ENCODE measurements around the gene NOL6. TPM values are rescaled to one million over a fixed set of nuclear protein-coding genes. Genes with fewer than 3 reads are reported as not detected.

NOL6 gene
- total and polyA plus RNA-seq, 9 of the 15 experiments (the other 6 are each of a cell fraction or from before 2014, with no cell fraction given): 7.7 to 58.9 (median 27.0) TPM

DNA sequence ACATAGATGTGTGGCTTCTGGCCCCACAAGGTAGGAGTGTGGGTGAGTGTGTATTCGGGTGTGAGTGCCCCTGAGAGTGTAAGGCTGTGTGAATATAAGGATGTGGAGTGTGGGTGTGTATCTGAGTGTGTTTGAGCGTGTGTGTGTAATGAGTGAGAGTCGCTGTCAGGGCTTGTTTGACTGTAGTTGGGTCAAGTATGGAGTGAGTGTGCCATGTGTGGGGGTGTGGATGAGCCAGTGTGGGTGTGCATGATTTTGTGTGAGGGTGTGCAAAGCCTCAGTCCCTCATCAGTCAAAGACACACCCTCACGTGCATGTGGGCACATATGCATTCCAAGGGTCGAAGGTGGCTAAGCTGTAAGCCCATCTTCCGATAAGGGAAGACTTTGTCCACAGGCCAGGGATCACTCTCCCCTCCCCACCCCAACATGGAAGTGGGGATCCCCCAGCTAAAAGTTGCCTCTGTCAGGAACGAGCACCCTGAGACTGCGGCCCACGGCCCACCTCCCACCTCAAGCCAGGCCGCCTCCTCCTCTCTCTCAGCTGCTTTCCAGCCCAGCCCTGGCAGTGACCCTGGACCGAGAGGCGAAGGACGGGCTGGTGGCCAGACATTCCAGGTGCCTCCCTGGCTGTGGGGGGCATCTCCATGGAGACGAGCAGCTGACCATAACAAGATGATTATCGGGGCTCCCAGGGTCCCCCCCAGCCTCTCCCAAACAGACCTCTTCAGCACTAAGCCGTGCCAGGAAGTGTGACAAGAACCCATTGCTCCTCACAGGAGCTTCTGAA, 39.2 kb downstream of the NOL6 start:
- in situ Hi-C loops (cut with MboI): no loop called here
- no peak for DNase-seq (ENCODE audit: extremely low read depth in 1 of 4, low spot score in 3 of 4)
- CTCF ChIA-PET (ENCODE audit: low intra/inter-chr PET ratio): no interaction called here

More for the DNA sequence above, 39.2 kb downstream of the NOL6 start:
- Histone ChIP-seq H3K27me3 (ENCODE audit: control insufficient read depth in 2 of 2, insufficient read depth in 2 of 2, low read length in 2 of 2) (no peaks in the 10 kb centered on the region), H4K20me1 (replicated peaks; ENCODE audit: control insufficient read depth, insufficient read depth, low read length) (no peaks in the 10 kb centered on the region), H3K79me2 (ENCODE audit: control insufficient read depth, insufficient read depth, low read length) (no peaks in the 10 kb centered on the region), H3K36me3 (ENCODE audit: control insufficient read depth, insufficient read depth, low read length) (no peaks in the 10 kb centered on the region), H3K4me3 (no peak overlapping the region), H3K9me1 (ENCODE audit: control insufficient read depth, insufficient read depth, low read length) (no peaks in the 10 kb centered on the region), H2AFZ (ENCODE audit: low read depth, low read length) (no peak overlapping the region), H3K27ac (ENCODE audit: extremely low read depth, low read depth, low read length) (no peak overlapping the region), H3K4me1 (replicated peaks in 1 of 2; ENCODE audit: control insufficient read depth in 2 of 2, insufficient read depth in 2 of 2, low read length in 2 of 2) (peaks cover 46 to 47% of the 10 kb centered on the region in 2 experiments), H3K9ac (ENCODE audit: insufficient read depth in 1 of 2, low read depth in 2 of 2, low read length in 2 of 2) (peak overlapping the region in 1 of 2 experiments; percentile 58; a peak in 1 of 4 replicates), H3K9me3 (replicated peaks; ENCODE audit: control insufficient read depth, insufficient read depth, low read depth, low read length) (no peaks in the 10 kb centered on the region), H3K4me2 (ENCODE audit: insufficient read depth, low read length) (no peak overlapping the region)
- BruUV-seq (replicated peaks): no TSS peak
- 64% methylated on average over 8 of the region's 16 CpGs for WGBS (ENCODE audit: insufficient coverage, low coverage, missing lambda C conversion rate)
- no peak for TF ChIP-seq ZNF354B (CRISPR knock-in tag; IDR thresholded peaks at IDR 0.05)
- TF ChIP-seq, protein P1, sequence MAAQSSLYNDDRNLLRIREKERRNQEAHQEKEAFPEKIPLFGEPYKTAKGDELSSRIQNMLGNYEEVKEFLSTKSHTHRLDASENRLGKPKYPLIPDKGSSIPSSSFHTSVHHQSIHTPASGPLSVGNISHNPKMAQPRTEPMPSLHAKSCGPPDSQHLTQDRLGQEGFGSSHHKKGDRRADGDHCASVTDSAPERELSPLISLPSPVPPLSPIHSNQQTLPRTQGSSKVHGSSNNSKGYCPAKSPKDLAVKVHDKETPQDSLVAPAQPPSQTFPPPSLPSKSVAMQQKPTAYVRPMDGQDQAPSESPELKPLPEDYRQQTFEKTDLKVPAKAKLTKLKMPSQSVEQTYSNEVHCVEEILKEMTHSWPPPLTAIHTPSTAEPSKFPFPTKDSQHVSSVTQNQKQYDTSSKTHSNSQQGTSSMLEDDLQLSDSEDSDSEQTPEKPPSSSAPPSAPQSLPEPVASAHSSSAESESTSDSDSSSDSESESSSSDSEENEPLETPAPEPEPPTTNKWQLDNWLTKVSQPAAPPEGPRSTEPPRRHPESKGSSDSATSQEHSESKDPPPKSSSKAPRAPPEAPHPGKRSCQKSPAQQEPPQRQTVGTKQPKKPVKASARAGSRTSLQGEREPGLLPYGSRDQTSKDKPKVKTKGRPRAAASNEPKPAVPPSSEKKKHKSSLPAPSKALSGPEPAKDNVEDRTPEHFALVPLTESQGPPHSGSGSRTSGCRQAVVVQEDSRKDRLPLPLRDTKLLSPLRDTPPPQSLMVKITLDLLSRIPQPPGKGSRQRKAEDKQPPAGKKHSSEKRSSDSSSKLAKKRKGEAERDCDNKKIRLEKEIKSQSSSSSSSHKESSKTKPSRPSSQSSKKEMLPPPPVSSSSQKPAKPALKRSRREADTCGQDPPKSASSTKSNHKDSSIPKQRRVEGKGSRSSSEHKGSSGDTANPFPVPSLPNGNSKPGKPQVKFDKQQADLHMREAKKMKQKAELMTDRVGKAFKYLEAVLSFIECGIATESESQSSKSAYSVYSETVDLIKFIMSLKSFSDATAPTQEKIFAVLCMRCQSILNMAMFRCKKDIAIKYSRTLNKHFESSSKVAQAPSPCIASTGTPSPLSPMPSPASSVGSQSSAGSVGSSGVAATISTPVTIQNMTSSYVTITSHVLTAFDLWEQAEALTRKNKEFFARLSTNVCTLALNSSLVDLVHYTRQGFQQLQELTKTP (IDR thresholded peaks at IDR 0.05; ENCODE audit: low read depth in 1 of 2, partially characterized antibody in 2 of 2): no peak
- no peak for TF ChIP-seq SLC30A9 (CRISPR knock-in tag; IDR thresholded peaks at IDR 0.05)
- peak; percentile 58; the same call in 1 of the 2 replicates for TF ChIP-seq BHLHE40 (IDR thresholded peaks at IDR 0.05; ENCODE audit: low read length)
- TF ChIP-seq ZNF347 (CRISPR knock-in tag; IDR thresholded peaks at IDR 0.05; ENCODE audit: low read depth): no peak
- no peak for TF ChIP-seq RFX1 (IDR thresholded peaks at IDR 0.05)
- FAIRE-seq (no peak), ATAC-seq (no peak)
- intact Hi-C loops (cut with micrococcal nuclease): no loop called here
- POLR2A ChIA-PET: interaction anchor here (1.3 kb wide), 1 partner anchor 19 kb away, joined by 3 read pairs; no protein-coding TSS in a partner anchor
